Measurements from ENCODE around the gene DYNC2I2. TPM values are rescaled to one million over a fixed set of nuclear protein-coding genes. Genes with fewer than 3 reads are reported as not detected.

Gene DYNC2I2
- total and polyA plus RNA-seq, 10 of the 15 experiments (the other 5 are each of a cell fraction or from before 2014, with no cell fraction given): 0.89 to 118 (median 47.9) TPM

- peak; percentile 10 for TF ChIP-seq BCL3 (IDR thresholded peaks at IDR 0.05; ENCODE audit: borderline replicate concordance, insufficient read depth, low read depth, low read length, poor library complexity, severe bottlenecking)
- TF ChIP-seq CBX3 (IDR thresholded peaks at IDR 0.05; ENCODE audit: borderline replicate concordance, low read depth): no peak
- peak; percentile 41 for TF ChIP-seq MEF2B (IDR thresholded peaks at IDR 0.05; ENCODE audit: partially characterized antibody, poor library complexity, severe bottlenecking)
- TF ChIP-seq ZBTB33 (IDR thresholded peaks at IDR 0.05): no peak
- no peak for TF ChIP-seq SMAD1 (IDR thresholded peaks at IDR 0.05; ENCODE audit: low read depth, partially characterized antibody)
- TF ChIP-seq HDGF (IDR thresholded peaks at IDR 0.05): 0 out of 2 replicates have a peak, but pooled peaks have one; percentile 64
- no peak for TF ChIP-seq PBX3 (IDR thresholded peaks at IDR 0.05; ENCODE audit: insufficient replicate concordance, low read depth, low read length)
- TF ChIP-seq NFXL1 (IDR thresholded peaks at IDR 0.05; ENCODE audit: borderline replicate concordance): 0 out of 2 replicates have a peak, but pooled peaks have one; percentile 61
- no peak for TF ChIP-seq ATF3 (IDR thresholded peaks at IDR 0.05; ENCODE audit: borderline replicate concordance, extremely low read depth, low read depth, low read length)
- TF ChIP-seq CBFB (IDR thresholded peaks at IDR 0.05; ENCODE audit: low read depth): no peak
- TF ChIP-seq SIX5 (IDR thresholded peaks at IDR 0.05; ENCODE audit: low read depth, low read length, severe bottlenecking): peak; percentile 53
- no peak for TF ChIP-seq JUNB (IDR thresholded peaks at IDR 0.05)
- no peak for TF ChIP-seq CUX1 (IDR thresholded peaks at IDR 0.05; ENCODE audit: insufficient replicate concordance, low read depth, low read length)
Measured at GRCh38 chr9:128656416-128657343, at the start of gene DYNC2I2 (continued).

Data from GM12878 (cell line).